8988T (cell line): Measurements from ENCODE around the gene TRDMT1.
"Not testable (repeated sequence)": the region's sequence is repeated elsewhere in the genome, so short reads cannot be mapped to it uniquely, and the experiment has no call there.

ENCODE experiments used
- DNase-seq: peaks from one replicate; pipeline ENCODE4 v3.0.0; 2011

TRDMT1 gene

GRCh38 chr10:17125206-17125893, 76.1 kb downstream of the TRDMT1 start:
- no peak for DNase-seq

DNA sequence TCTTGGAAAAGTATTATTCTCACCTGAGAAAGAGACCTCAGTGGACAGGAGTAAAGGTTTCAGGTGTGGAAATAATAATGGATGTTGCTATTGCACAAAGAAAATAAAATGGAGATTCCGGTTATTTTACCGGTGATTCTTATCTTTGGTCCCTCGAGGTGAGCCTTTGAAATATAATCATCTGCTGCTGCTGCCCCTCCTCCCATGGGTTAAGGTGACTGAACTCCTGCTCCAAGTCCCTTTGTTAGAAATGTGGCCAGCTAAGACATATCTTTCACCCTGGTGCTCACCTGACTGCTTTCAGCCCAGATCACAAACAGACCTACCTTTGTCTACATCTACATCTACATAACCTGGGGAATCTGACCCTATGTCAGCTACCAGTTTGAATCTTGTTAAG, 77.5 kb downstream of the TRDMT1 start:
- DNase-seq, result no peak

GRCh38 chr10:17122726-17123661, 78.5 kb downstream of the TRDMT1 start:
- DNase-seq, result no peak

DNA sequence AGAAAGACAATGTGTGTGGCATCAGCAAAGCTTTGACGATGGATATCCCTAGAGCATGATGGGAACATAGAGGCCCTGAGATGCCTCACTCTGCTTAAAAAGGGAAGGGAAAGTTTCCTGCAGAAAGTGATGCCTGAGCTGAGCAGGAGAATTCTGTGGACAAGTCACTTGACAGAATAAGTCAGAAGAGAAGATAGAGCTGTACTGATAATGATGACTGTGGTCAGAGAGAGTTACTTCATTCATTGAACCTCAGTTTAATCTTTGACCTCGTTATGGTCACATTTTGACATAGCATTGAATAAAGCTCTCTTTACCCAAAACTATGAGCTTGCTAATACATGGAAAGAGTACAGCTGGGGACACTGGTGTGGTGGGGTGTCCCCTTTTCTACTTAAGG, 79.4 kb downstream of the TRDMT1 start:
- DNase-seq, result no peak

GRCh38 chr10:17120694-17121093, 80.8 kb downstream of the TRDMT1 start:
- DNase-seq, result no peak

GRCh38 chr10:17119845-17120244, 81.6 kb downstream of the TRDMT1 start:
- DNase-seq, result no peak

DNA sequence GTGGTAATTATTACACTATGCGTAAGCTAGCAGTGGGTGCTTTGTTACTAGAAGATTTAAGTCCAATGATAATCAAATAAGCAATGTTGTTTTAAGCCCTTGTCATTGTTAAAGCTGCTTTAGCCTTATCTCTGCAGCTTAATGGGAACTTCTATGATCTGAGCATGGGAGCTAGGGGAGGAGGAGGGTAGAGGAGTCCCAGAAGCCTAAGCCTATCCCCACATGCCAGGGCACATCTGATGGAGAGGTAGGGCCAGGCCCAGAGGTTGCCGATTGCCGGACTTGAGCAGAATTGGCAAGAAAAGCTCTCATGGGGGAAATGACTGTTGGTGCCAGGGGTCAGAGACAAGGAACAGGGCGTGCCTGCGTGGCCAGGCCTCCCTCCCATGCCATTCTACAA, 85.3 kb downstream of the TRDMT1 start:
- DNase-seq, result no peak

GRCh38 chr10:17115683-17116082, 85.8 kb downstream of the TRDMT1 start:
- DNase-seq, result no peak

DNA sequence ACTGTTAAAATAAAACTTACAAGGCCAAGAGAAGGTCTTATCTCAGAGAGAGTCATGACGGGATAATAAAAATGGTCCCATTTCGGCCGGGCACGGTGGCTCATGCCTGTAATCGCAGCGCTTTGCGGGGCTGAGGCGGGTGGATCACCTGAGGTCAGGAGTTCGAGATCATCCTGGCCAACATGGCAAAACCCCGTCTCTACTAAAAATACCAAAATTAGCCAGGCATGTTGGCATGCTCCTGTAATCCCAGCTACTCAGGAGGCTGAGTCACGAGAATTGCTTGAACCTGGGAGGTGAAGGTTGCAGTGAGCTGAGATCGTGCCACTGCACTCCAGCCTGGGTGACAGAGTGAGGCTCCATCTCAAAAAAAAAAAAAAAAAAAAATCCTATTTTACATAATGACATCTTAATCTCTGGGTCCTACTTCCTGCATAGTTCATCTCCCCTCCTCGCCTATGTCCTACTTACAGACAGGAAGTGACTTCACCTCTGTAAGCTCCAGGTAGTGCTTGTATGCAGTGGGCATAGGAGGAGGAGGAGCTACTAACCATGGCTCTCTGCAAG, 86.5 kb downstream of the TRDMT1 start:
- DNase-seq, result not testable (repeated sequence)

DNA sequence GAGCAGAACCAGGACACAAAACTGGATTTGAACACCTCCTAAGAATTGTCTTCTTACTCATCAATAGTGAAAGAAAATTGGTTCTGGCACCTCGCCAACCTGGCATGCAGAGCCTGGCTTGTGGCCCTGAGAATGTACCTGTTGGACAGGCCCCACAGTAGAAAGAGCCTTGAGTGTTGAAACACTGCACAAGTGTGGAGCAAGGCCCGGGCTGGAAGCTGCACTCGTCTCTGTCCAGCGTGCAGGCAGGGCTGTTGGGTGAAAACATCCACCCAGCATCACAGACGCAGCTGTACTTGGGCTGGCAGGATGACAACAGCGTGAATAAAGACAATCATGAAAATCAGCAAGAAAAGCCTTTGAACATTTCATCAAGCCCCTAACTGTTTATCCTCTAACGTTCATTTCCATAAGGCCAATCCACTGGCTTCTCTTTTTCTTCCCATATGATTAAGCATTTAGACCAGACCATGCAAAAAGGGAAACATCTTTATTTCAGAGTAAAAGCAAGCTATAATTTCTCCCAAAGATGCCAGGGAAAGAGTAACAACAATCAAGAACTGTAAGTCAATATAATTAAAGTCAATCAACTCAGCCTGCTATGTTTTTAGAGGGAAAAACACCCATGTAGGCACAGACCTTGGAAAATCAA, 87.5 kb downstream of the TRDMT1 start:
- DNase-seq, result no peak

GRCh38 chr10:17113346-17113745, 88.1 kb downstream of the TRDMT1 start:
- DNase-seq, result no peak

DNA sequence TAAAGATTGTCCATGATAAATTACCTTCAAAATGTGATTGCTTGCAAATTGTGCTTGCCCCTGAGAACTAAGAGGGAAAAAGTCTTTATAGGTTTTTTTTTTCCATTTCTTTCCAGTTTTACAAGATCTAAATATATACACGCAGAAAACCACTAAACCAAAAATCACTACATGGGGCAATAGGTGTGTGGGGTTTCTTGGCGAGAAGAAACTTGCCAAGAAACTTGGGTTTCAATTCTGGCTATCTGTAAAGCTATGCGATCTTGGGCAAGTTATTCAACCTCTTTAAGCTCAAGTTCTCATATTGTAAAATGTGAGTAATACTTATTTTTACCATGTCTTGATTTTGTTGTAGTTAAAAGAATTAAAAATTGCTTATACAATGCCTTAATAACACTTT, 88.9 kb downstream of the TRDMT1 start:
- DNase-seq, result no peak

DNA sequence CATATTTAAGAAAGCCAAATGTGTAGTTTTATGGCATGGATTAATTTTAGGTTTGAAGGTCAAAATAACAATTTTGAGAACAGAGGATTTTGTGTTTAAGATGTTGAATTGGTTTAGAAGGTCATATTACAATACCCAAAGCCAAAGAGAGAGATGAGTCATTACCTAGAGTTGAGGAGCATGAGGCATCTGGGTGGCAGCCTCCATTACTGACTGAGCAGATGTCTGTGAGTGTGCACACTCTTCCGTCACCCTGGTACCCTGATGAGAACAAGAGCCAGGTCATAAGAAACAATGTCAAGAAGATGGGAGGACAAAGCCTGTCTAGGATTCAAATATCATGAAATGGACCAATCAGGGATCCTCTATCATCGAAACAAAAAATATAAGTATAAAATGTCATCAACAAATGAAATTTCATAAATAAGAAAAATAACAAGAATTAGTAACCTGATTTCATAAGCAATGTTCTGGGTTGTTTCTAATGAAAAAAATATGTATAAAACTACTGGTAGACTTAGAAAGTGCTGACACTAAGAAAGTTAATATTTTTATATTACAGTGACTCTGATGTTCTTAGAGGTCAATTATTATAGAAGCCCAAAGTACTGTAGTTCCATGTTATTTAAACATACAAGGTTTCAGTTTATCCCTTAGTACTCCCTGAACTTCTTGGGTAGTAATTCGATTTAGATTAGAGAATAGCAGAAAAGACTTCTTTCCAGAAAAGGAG, 91.8 kb downstream of the TRDMT1 start:
- no peak for DNase-seq

GRCh38 chr10:17109046-17109445, 92.4 kb downstream of the TRDMT1 start:
- DNase-seq, result no peak

DNA sequence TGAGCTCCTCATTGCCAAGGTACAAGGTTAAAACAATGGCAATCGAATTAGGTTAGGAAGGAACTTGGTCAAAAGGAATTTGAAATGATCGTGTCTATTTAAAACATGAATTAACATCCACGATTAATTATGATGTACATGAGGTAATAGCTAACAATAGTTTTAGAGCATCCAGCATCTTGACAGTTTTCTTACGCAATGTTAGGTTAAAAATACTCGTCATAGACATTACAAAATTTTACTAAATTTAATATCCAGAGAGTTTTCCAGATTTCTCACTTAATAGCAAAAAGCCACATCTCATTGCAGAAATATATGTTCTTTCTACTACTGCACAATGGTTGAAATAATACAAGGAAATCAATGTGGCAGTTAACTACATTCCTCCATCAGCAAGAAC, 94.5 kb downstream of the TRDMT1 start:
- no peak for DNase-seq

DNA sequence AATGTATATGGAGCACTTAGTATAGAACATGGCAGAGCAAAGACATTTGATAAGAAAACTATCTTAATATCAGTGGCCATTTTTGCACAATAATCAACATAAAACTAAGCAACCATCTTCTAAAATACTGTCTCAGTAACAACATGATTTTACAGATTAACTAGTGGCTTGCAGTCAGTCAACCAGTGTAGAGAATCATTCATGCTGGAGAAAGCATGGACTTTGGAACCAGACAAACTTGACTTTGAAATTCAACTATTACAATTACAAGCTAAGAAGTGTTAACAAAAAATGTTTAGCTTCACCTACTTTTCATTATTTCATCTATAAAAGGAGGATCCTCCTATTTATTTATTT, 99.6 kb downstream of the TRDMT1 start:
- no peak for DNase-seq

DNA sequence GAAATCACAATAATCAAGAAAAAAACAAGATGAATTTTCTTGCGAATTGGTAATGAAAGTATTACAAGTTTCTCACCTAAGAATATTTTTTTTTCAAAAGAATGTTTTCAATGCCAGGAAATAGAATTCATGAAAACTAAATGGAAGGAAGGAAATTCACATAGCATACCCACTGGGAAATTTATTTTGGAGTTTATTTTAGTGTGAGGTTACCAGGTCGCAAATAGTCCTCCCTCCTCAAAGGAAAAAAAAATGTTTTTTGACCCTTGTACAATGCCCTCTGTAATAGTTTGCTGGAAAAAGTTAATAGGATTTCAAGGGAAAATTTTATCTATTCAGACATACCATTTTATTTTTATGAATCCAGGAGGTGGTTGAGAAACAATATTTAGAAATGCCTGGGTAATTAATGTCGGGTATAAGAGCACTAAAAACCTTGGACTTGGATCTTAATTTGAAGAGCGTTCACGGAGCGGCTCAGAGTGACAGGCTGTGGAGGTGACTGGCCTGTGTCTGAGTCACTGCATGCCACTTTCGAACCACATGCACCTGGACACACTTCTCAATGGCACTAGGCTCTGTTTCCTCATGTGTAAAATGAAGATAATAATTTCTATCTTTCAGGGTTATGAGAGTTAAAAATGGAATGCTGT, 100.1 kb downstream of the TRDMT1 start:
- no peak for DNase-seq

DNA sequence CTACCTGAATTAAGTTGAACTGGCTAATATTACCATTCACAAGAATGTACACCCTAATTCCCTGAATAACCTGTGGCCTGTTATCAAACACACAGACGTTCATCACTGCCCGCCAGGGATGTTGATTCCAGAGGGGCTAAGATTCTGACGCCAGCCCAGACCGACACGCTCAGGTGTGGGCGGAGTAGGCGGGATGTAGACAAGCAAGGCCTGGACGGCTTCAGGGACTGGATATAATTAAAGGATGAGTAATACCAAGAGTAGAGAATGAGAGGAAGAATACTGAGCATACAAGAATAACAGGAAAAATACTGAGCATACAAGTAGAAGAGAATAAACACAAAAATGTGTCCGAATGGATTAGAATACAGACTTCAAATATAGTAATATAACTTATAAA, 100.9 kb downstream of the TRDMT1 start:
- no peak for DNase-seq

DNA sequence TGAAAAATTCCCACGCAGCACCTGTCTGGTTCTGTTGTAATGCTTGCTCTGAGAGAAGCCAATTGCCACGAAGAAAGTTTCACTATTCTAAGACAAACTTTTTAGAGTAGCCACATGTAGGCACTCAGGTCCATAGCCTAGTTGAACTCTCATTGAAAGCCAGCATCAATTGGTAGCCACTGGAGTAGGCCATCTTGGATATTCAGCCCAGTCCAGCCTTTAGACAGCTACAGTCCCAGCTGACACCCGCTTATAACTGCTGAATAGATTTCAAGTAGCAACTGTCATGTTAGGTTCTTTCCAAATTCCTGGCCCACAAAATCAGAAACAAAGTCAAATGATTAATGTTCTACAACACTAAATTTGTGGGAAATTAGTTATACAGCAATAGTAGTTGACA, 103.5 kb downstream of the TRDMT1 start:
- DNase-seq, result no peak
